ENCODE results near the gene TULP4.

DNA sequence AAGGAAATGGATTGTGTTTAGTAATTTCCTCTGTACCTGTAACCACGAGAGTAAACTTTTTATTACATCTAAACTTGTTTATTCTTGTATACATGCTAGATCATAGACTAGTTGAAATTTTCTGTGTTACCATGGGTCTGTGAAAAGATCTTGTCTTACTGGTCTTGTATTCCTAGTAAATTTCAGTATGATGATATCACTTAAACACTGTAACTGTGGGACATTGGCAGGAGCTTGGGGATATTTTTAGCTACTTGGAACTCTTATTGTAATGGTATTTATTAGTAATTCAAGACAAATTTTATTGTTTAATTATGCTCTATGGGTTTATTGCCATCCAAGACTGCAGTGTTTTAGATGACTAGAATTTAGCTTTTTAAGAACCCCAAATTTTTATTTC is 25.9 kb upstream of the TULP4 start:
- TF ChIP-seq, protein P1, sequence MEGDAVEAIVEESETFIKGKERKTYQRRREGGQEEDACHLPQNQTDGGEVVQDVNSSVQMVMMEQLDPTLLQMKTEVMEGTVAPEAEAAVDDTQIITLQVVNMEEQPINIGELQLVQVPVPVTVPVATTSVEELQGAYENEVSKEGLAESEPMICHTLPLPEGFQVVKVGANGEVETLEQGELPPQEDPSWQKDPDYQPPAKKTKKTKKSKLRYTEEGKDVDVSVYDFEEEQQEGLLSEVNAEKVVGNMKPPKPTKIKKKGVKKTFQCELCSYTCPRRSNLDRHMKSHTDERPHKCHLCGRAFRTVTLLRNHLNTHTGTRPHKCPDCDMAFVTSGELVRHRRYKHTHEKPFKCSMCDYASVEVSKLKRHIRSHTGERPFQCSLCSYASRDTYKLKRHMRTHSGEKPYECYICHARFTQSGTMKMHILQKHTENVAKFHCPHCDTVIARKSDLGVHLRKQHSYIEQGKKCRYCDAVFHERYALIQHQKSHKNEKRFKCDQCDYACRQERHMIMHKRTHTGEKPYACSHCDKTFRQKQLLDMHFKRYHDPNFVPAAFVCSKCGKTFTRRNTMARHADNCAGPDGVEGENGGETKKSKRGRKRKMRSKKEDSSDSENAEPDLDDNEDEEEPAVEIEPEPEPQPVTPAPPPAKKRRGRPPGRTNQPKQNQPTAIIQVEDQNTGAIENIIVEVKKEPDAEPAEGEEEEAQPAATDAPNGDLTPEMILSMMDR (IDR thresholded peaks at IDR 0.05): no peak
- TF ChIP-seq NFYB (CRISPR knock-in tag; conservative IDR thresholded peaks at IDR 0.05; ENCODE audit: low read depth) (no peak), ESRRA (CRISPR knock-in tag; IDR thresholded peaks at IDR 0.05; ENCODE audit: borderline replicate concordance) (no peak), ETV6 (CRISPR knock-in tag; IDR thresholded peaks at IDR 0.05) (no peak)
- TF ChIP-seq, protein P2, sequence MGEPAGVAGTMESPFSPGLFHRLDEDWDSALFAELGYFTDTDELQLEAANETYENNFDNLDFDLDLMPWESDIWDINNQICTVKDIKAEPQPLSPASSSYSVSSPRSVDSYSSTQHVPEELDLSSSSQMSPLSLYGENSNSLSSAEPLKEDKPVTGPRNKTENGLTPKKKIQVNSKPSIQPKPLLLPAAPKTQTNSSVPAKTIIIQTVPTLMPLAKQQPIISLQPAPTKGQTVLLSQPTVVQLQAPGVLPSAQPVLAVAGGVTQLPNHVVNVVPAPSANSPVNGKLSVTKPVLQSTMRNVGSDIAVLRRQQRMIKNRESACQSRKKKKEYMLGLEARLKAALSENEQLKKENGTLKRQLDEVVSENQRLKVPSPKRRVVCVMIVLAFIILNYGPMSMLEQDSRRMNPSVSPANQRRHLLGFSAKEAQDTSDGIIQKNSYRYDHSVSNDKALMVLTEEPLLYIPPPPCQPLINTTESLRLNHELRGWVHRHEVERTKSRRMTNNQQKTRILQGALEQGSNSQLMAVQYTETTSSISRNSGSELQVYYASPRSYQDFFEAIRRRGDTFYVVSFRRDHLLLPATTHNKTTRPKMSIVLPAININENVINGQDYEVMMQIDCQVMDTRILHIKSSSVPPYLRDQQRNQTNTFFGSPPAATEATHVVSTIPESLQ (CRISPR knock-in tag; IDR thresholded peaks at IDR 0.05): no peak
- TF ChIP-seq, protein P3, sequence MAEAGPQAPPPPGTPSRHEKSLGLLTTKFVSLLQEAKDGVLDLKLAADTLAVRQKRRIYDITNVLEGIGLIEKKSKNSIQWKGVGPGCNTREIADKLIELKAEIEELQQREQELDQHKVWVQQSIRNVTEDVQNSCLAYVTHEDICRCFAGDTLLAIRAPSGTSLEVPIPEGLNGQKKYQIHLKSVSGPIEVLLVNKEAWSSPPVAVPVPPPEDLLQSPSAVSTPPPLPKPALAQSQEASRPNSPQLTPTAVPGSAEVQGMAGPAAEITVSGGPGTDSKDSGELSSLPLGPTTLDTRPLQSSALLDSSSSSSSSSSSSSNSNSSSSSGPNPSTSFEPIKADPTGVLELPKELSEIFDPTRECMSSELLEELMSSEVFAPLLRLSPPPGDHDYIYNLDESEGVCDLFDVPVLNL (CRISPR knock-in tag; IDR thresholded peaks at IDR 0.05; ENCODE audit: borderline replicate concordance, low read depth): no peak
- TF ChIP-seq, protein P4, sequence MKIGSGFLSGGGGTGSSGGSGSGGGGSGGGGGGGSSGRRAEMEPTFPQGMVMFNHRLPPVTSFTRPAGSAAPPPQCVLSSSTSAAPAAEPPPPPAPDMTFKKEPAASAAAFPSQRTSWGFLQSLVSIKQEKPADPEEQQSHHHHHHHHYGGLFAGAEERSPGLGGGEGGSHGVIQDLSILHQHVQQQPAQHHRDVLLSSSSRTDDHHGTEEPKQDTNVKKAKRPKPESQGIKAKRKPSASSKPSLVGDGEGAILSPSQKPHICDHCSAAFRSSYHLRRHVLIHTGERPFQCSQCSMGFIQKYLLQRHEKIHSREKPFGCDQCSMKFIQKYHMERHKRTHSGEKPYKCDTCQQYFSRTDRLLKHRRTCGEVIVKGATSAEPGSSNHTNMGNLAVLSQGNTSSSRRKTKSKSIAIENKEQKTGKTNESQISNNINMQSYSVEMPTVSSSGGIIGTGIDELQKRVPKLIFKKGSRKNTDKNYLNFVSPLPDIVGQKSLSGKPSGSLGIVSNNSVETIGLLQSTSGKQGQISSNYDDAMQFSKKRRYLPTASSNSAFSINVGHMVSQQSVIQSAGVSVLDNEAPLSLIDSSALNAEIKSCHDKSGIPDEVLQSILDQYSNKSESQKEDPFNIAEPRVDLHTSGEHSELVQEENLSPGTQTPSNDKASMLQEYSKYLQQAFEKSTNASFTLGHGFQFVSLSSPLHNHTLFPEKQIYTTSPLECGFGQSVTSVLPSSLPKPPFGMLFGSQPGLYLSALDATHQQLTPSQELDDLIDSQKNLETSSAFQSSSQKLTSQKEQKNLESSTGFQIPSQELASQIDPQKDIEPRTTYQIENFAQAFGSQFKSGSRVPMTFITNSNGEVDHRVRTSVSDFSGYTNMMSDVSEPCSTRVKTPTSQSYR (CRISPR knock-in tag; IDR thresholded peaks at IDR 0.05): no peak
- TF ChIP-seq, protein P5, sequence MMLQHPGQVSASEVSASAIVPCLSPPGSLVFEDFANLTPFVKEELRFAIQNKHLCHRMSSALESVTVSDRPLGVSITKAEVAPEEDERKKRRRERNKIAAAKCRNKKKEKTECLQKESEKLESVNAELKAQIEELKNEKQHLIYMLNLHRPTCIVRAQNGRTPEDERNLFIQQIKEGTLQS (CRISPR knock-in tag; conservative IDR thresholded peaks at IDR 0.05): no peak
- TF ChIP-seq, protein P6, sequence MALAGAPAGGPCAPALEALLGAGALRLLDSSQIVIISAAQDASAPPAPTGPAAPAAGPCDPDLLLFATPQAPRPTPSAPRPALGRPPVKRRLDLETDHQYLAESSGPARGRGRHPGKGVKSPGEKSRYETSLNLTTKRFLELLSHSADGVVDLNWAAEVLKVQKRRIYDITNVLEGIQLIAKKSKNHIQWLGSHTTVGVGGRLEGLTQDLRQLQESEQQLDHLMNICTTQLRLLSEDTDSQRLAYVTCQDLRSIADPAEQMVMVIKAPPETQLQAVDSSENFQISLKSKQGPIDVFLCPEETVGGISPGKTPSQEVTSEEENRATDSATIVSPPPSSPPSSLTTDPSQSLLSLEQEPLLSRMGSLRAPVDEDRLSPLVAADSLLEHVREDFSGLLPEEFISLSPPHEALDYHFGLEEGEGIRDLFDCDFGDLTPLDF (CRISPR knock-in tag; IDR thresholded peaks at IDR 0.05): no peak
